ENCODE results near the gene PIP5K1A.

Gene PIP5K1A

DNA sequence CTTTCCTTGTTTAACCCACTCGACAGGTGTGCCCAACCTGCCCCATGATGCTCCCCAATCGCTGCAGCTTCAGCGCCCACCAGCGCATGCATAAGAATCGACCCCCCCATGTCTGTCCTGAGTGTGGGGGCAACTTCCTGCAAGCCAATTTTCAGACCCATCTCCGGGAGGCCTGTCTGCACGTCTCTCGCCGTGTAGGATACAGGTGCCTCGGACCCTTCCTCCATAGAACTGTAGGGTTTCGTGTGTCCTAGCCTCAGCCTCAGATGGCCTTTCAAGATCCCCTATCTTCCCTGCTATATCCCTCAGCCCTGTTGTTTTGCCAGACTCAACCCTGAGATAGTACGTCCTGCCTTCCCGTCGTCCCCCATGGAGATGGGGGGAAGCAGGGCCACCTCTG lies 90.2 kb downstream of the PIP5K1A start:
- Mint-ChIP-seq H3K27ac (peak overlapping the region; percentile 15), H3K4me1 (peaks cover 23% of the 10 kb centered on the region), H3K4me3 (no peak overlapping the region), H3K27me3 (ENCODE audit: low read depth, poor library complexity) (peaks cover 4% of the 10 kb centered on the region), H3K9me3 (no peaks in the 10 kb centered on the region), H3K36me3 (ENCODE audit: low read depth) (peaks cover 20% of the 10 kb centered on the region)
- DNase-seq, result no peak
- TF ChIP-seq, protein P1, sequence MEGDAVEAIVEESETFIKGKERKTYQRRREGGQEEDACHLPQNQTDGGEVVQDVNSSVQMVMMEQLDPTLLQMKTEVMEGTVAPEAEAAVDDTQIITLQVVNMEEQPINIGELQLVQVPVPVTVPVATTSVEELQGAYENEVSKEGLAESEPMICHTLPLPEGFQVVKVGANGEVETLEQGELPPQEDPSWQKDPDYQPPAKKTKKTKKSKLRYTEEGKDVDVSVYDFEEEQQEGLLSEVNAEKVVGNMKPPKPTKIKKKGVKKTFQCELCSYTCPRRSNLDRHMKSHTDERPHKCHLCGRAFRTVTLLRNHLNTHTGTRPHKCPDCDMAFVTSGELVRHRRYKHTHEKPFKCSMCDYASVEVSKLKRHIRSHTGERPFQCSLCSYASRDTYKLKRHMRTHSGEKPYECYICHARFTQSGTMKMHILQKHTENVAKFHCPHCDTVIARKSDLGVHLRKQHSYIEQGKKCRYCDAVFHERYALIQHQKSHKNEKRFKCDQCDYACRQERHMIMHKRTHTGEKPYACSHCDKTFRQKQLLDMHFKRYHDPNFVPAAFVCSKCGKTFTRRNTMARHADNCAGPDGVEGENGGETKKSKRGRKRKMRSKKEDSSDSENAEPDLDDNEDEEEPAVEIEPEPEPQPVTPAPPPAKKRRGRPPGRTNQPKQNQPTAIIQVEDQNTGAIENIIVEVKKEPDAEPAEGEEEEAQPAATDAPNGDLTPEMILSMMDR (IDR thresholded peaks at IDR 0.05), result no peak

DNA sequence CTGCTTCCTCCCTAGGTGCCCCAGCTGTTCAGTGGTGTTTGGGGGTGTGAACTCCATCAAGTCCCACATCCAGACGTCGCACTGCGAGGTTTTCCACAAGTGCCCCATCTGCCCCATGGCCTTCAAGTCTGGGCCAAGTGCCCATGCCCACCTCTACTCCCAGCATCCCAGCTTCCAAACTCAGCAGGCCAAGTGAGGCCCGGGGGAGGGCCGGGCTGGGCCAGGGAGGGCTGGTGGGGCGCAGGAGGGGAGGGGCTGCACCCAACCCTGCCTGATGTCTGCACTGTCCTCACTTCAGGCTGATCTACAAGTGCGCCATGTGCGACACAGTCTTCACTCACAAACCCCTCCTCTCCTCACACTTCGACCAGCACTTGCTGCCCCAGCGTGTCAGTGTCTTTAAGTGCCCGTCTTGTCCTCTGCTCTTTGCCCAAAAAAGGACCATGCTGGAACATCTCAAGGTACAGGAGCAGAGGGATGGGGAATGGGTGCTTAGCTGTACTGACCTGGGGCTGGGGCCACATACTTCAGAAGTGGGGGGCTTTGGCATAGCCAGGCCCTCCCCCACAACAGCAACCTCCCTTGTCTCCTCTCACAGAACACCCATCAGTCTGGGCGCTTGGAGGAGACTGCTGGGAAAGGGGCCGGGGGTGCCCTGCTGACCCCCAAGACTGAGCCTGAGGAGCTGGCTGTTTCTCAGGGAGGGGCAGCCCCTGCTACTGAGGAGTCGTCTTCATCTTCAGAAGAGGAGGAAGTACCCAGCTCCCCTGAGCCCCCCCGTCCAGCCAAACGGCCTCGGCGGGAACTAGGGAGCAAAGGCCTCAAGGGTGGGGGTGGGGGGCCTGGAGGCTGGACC lies 91.0 kb downstream of the PIP5K1A start:
- Mint-ChIP-seq H3K4me1 (peaks cover 21% of the 10 kb centered on the region), H3K4me3 (no peak overlapping the region), H3K27ac (peak overlapping the region; percentile 87), H3K27me3 (ENCODE audit: low read depth, poor library complexity) (peaks cover 3% of the 10 kb centered on the region), H3K9me3 (no peaks in the 10 kb centered on the region), H3K36me3 (ENCODE audit: low read depth) (peaks cover 20% of the 10 kb centered on the region)
- TF ChIP-seq, protein P1 (IDR thresholded peaks at IDR 0.05), result no peak
- DNase-seq, result no peak

DNA sequence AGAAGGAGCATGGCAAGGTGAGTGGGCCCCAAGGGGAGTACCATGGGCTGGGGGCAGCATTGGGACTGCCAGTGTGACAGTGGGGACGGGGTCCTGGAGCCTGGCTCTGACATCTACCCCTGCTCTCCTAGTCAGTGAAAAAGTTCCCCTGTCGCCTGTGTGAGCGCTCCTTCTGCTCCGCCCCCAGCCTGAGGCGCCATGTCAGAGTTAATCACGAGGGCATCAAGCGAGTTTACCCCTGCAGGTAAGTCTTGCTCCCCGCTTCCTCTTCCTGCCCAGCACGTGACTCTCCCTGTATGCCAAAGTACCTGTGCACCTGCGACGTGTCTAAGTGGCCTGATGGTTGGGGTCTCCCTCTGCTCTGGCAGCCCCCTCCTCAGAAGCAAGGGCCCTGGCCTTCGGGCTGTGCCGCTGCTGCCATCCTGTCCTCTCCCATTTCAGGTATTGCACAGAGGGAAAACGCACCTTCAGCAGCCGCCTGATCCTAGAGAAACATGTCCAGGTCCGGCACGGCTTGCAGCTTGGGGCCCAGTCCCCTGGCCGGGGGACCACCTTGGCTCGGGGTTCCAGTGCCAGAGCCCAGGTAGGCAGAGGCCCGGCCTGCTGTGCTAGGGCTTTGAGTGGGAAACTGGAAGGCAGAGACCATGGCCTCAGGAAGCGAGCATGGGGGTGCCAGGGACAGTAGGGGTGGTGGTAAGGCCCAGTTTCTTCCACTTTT lies 91.8 kb downstream of the PIP5K1A start:
- no peak for DNase-seq
- TF ChIP-seq, protein P1 (IDR thresholded peaks at IDR 0.05), result no peak
- no peak overlapping the region for H3K4me3 Mint-ChIP-seq
- peaks cover 25% of the 10 kb centered on the region for H3K36me3 Mint-ChIP-seq (ENCODE audit: low read depth)
- H3K9me3 Mint-ChIP-seq, result no peaks in the 10 kb centered on the region
- peak overlapping the region; percentile 88 for H3K27ac Mint-ChIP-seq
- H3K27me3 Mint-ChIP-seq (ENCODE audit: low read depth, poor library complexity), result no peaks in the 10 kb centered on the region
- H3K4me1 Mint-ChIP-seq, result peaks cover 20% of the 10 kb centered on the region

DNA sequence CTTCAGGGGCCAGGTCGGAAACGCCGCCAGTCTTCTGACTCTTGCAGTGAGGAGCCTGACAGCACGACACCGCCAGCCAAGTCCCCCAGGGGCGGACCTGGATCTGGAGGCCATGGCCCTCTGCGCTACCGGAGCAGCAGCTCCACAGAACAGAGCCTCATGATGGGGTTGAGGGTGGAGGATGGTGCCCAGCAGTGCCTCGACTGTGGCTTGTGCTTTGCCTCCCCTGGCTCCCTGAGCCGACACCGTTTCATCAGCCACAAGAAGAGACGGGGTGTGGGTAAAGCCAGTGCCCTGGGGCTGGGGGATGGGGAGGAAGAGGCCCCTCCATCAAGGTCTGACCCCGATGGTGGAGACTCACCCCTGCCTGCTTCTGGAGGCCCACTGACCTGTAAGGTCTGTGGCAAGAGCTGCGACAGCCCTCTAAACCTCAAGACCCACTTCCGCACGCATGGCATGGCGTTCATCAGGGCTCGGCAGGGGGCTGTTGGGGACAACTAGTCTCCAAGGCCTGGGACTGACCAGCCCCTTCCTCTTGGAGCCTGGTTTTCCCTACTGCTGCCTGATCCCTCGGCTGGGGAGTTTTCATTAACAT lies 92.5 kb downstream of the PIP5K1A start:
- Mint-ChIP-seq H3K4me3 (no peak overlapping the region), H3K27me3 (ENCODE audit: low read depth, poor library complexity) (no peaks in the 10 kb centered on the region), H3K9me3 (no peaks in the 10 kb centered on the region), H3K4me1 (peaks cover 18% of the 10 kb centered on the region), H3K27ac (peak overlapping the region; percentile 51), H3K36me3 (ENCODE audit: low read depth) (peaks cover 27% of the 10 kb centered on the region)
- DNase-seq, result no peak
- TF ChIP-seq, protein P1 (IDR thresholded peaks at IDR 0.05), result no peak

GRCh38 chr1:151292207-151293030 lies 94.1 kb downstream of the PIP5K1A start:
- Mint-ChIP-seq H3K27me3 (ENCODE audit: low read depth, poor library complexity) (no peaks in the 10 kb centered on the region), H3K36me3 (ENCODE audit: low read depth) (peaks cover 27% of the 10 kb centered on the region), H3K4me1 (peaks cover 14% of the 10 kb centered on the region), H3K27ac (peak overlapping the region; percentile 91), H3K4me3 (no peak overlapping the region), H3K9me3 (no peaks in the 10 kb centered on the region)
- DNase-seq, result no peak
- TF ChIP-seq, protein P1 (IDR thresholded peaks at IDR 0.05), result no peak

Data from nephron progenitor cell (in vitro differentiated cells).